Urothelium cell line (cell line): ENCODE data around the gene SPTBN4.

ENCODE experiments used
- DNase-seq: peaks from one replicate; pipeline ENCODE4 v3.0.0; 2011; ENCODE audit warnings: low spot score, mixed read lengths
- FAIRE-seq: peaks from 2 replicates; lab custom pipeline; 2011; peaks lifted over from hg19 to GRCh38; lab: Jason Lieb, UNC

The SPTBN4 gene

GRCh38 chr19:40600570-40601133, 133.9 kb downstream of the SPTBN4 start:
- no peak for FAIRE-seq
- DNase-seq, result no peak

- DNase-seq (peak; percentile 40), FAIRE-seq (no peak)
Measured at GRCh38 chr19:40601134-40601974, 134.6 kb downstream of the SPTBN4 start, which contains the start of gene LTBP4. Gene LTBP4, plus strand, starts transcription at chr19:40601369. Its CDS starts 19 bp downstream, at chr19:40601388.

- DNase-seq (no peak), FAIRE-seq (no peak)
Measured at GRCh38 chr19:40603071-40603388, 136.2 kb downstream of the SPTBN4 start.

GRCh38 chr19:40603389-40604170, 136.8 kb downstream of the SPTBN4 start:
- DNase-seq (peak; percentile 57), FAIRE-seq (no peak)

- FAIRE-seq (no peak), DNase-seq (no peak)
Measured at GRCh38 chr19:40604171-40604646, 137.4 kb downstream of the SPTBN4 start.

- no peak for DNase-seq
- no peak for FAIRE-seq
Measured at GRCh38 chr19:40604647-40605215, 137.9 kb downstream of the SPTBN4 start.

GRCh38 chr19:40605216-40605971, 138.6 kb downstream of the SPTBN4 start:
- FAIRE-seq (no peak), DNase-seq (no peak)

- no peak for FAIRE-seq
- DNase-seq, result no peak
Measured at GRCh38 chr19:40607311-40608239, 140.8 kb downstream of the SPTBN4 start.

GRCh38 chr19:40608240-40608621, 141.4 kb downstream of the SPTBN4 start:
- FAIRE-seq, result no peak
- no peak for DNase-seq

GRCh38 chr19:40608957-40609356, 142.2 kb downstream of the SPTBN4 start:
- FAIRE-seq (no peak), DNase-seq (no peak)

GRCh38 chr19:40609561-40610395, 143.0 kb downstream of the SPTBN4 start:
- FAIRE-seq (no peak), DNase-seq (no peak)

- DNase-seq, result no peak
- no peak for FAIRE-seq
Measured at GRCh38 chr19:40610396-40611064, 143.7 kb downstream of the SPTBN4 start.

- no peak for FAIRE-seq
- DNase-seq, result no peak
Measured at GRCh38 chr19:40611096-40611495, 144.3 kb downstream of the SPTBN4 start.

- no peak for FAIRE-seq
- no peak for DNase-seq
Measured at GRCh38 chr19:40611900-40612698, 145.3 kb downstream of the SPTBN4 start.

GRCh38 chr19:40612831-40613689, 146.3 kb downstream of the SPTBN4 start:
- FAIRE-seq (no peak), DNase-seq (peak; percentile 35)
